ENCODE results near the gene DEK.
"Not testable (repeated sequence)": the region's sequence is repeated elsewhere in the genome, so short reads cannot be mapped to it uniquely, and the experiment has no call there.

Gene DEK

GRCh38 chr6:18207438-18207837 is 56.9 kb downstream of the DEK start:
- no peak for DNase-seq (ENCODE audit: low read depth in 3 of 3, low spot score in 1 of 3)

- no peak for DNase-seq (ENCODE audit: low read depth in 3 of 3, low spot score in 1 of 3)
These were observed 57.7 kb downstream of the DEK start for GRCh38 chr6:18206591-18206990.

GRCh38 chr6:18204691-18205090 is 59.6 kb downstream of the DEK start:
- no peak for DNase-seq (ENCODE audit: low read depth in 3 of 3, low spot score in 1 of 3)

GRCh38 chr6:18203786-18204185 is 60.5 kb downstream of the DEK start:
- DNase-seq (ENCODE audit: low read depth in 3 of 3, low spot score in 1 of 3) = no peak

DNA sequence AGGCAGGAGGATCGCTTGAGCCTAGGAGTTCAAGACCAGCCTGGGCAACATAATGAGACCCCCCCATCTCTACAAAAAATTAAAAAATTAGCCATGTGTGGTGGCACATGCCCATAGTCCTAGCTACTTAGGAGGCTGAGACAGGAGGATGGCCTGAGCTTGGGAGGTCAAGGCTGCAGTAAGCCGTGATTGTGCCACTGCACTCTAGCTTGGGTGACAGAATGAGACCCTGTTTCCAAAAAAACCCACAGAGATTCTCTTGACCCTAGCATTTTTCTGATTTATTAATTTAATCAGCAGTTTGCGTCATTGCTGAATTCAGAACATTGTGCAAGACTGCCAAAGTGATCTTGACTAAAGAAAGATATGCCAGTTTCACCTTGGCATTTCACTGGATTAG is 72.3 kb downstream of the DEK start:
- no peak for DNase-seq (ENCODE audit: low read depth in 3 of 3, low spot score in 1 of 3)

GRCh38 chr6:18189196-18189595 is 75.1 kb downstream of the DEK start:
- DNase-seq (ENCODE audit: low read depth in 3 of 3, low spot score in 1 of 3) = no peak

GRCh38 chr6:18187701-18188100 is 76.6 kb downstream of the DEK start:
- DNase-seq (ENCODE audit: low read depth in 3 of 3, low spot score in 1 of 3) = no peak

GRCh38 chr6:18186540-18187250 is 77.6 kb downstream of the DEK start:
- DNase-seq (ENCODE audit: low read depth in 3 of 3, low spot score in 1 of 3) = no peak

- no peak for DNase-seq (ENCODE audit: low read depth in 3 of 3, low spot score in 1 of 3)
These were observed 78.3 kb downstream of the DEK start for GRCh38 chr6:18186033-18186432.

DNA sequence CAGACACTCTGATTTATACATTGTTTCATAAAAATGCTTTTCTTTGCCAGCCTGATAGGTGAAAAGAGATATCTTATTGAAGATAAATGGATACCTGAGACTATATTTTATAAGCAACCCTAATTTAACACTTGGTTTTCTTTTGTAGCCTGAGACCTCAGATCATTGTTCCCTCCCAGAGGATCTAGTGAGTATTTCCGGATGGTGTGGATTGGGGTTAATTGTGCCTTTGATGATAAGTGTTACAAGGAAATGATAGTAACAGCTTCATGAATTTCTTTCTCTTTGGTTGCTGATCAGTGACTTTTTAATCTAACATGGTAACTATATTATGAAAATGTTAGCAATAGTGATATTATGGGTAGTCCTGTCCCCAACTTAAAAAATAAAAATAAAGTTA is 78.7 kb downstream of the DEK start:
- no peak for DNase-seq (ENCODE audit: low read depth in 3 of 3, low spot score in 1 of 3)

GRCh38 chr6:18183766-18184165 is 80.6 kb downstream of the DEK start:
- no peak for DNase-seq (ENCODE audit: low read depth in 3 of 3, low spot score in 1 of 3)

GRCh38 chr6:18182568-18182967 is 81.8 kb downstream of the DEK start:
- DNase-seq (ENCODE audit: low read depth in 3 of 3, low spot score in 1 of 3) = no peak

- no peak for DNase-seq (ENCODE audit: low read depth in 3 of 3, low spot score in 1 of 3)
These were observed 84.5 kb downstream of the DEK start for GRCh38 chr6:18179770-18180356.

GRCh38 chr6:18178960-18179615 is 85.2 kb downstream of the DEK start:
- no peak for DNase-seq (ENCODE audit: low read depth in 3 of 3, low spot score in 1 of 3)

- no peak for DNase-seq (ENCODE audit: low read depth in 3 of 3, low spot score in 1 of 3)
These were observed 86.9 kb downstream of the DEK start for GRCh38 chr6:18177286-18177965.

DNA sequence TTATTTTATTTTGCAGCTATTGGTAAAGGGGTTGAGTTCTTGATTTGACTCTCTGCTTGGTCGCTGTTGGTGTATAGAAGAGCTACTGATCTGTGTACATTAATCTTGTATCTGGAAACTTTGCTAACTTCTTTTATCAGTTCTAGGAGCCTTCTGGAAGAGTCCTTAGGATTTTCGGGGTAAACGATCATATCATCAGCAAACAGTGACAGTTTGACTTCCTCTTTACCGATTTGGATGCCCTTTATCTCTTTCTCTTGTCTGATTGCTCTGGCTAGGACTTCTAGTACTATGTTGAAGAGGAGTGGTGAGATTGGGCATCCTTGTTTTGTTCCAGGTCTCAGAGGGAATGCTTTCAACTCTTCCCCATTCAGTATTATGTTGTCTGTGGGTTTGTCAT is 88.1 kb downstream of the DEK start:
- not testable (repeated sequence) for DNase-seq (ENCODE audit: low read depth in 3 of 3, low spot score in 1 of 3)

Measured in stimulated activated CD4-positive, alpha-beta T cell treated with anti-CD3 and anti-CD28 coated beads, TNF-alpha, amount 100 ng/mL, for 1 hour (primary cell).